IgD-negative memory B cell (primary cell): ENCODE results near the gene RFX5. TPM values are rescaled to one million over a fixed set of nuclear protein-coding genes. Genes with fewer than 3 reads are reported as not detected.
"Not testable (repeated sequence)": the region's sequence is repeated elsewhere in the genome, so short reads cannot be mapped to it uniquely, and the experiment has no call there.

Experiments used
- H3K27ac Mint-ChIP-seq, 3 donors: one replicate each; pipeline ENCODE4 v1.8.0; 2020 to 2022; ENCODE audit warnings: mild to moderate bottlenecking in 3 of 3, mixed read lengths in 3 of 3, moderate library complexity in 1 of 3
- H3K27me3 Mint-ChIP-seq: one replicate; pipeline ENCODE4 v1.8.0; 2021; ENCODE audit warnings: mixed read lengths
- H3K36me3 Mint-ChIP-seq: one replicate; pipeline ENCODE4 v1.8.0; 2020; ENCODE audit warnings: mild to moderate bottlenecking, mixed read lengths
- H3K4me1 Mint-ChIP-seq, 3 donors: one replicate each; pipeline ENCODE4 v1.8.0; 2020 to 2022; ENCODE audit warnings: mixed read lengths in 3 of 3, mild to moderate bottlenecking in 1 of 3
- H3K4me3 Mint-ChIP-seq, 4 donors: one replicate each; pipeline ENCODE4 v1.8.0; 2020 to 2022; ENCODE audit warnings: mild to moderate bottlenecking in 4 of 4, mixed read lengths in 4 of 4, moderate library complexity in 3 of 4
- H3K9me3 Mint-ChIP-seq, 3 donors: one replicate each; pipeline ENCODE4 v1.8.0; 2020 to 2021; ENCODE audit warnings: mixed read lengths in 3 of 3, mild to moderate bottlenecking in 1 of 3
- polyA plus RNA-seq: library from polyadenylated mRNA; unstranded; fragments of 300-500 nt; fragmentation: Illumina TruSeq; gene quantifications from one replicate; pipeline ENCODE4 v1.2.3, GENCODE V29; 2021

The RFX5 gene
- 106 TPM for polyA plus RNA-seq

GRCh38 chr1:151346769-151347522 is at the start of gene RFX5:
RFX5 (minus strand) TSS chr1:151347252; CDS start chr1:151346320, 932 bp downstream.
- H3K9me3 Mint-ChIP-seq, result peaks cover 0 to 3% (median 3%) of the 10 kb centered on the region in 3 donors
- H3K27ac Mint-ChIP-seq, result peak within 1 kb of the TSS; percentile 97 to 99 (median 99)
- no peaks in the 10 kb centered on the region for H3K27me3 Mint-ChIP-seq
- peaks cover 3% of the 10 kb centered on the region for H3K36me3 Mint-ChIP-seq
- H3K4me1 Mint-ChIP-seq, result peaks cover 21 to 30% (median 24%) of the 10 kb centered on the region in 3 donors
- H3K4me3 Mint-ChIP-seq, result peak within 1 kb of the TSS; percentile 93 to 99 (median 96)

GRCh38 chr1:151396265-151396664 is 49.2 kb upstream of the RFX5 start:
- H3K4me3 Mint-ChIP-seq, result peak overlapping the region in 1 of 4 donors; percentile 37
- not testable (repeated sequence) for H3K27ac Mint-ChIP-seq, H3K36me3 Mint-ChIP-seq

GRCh38 chr1:151393583-151393982 is 46.5 kb upstream of the RFX5 start:
- peaks cover 2% of the 10 kb centered on the region for H3K27me3 Mint-ChIP-seq
- no peak overlapping the region for H3K4me3 Mint-ChIP-seq
- no peaks in the 10 kb centered on the region for H3K36me3 Mint-ChIP-seq
- H3K9me3 Mint-ChIP-seq, result peaks cover 0 to 2% (median 0%) of the 10 kb centered on the region in 3 donors
- H3K27ac Mint-ChIP-seq, result peak overlapping the region in 1 of 3 donors; percentile 4
- peaks cover 0 to 2% (median 0%) of the 10 kb centered on the region in 3 donors for H3K4me1 Mint-ChIP-seq

More at GRCh38 chr1:151396265-151396664, 49.2 kb upstream of the RFX5 start:
- H3K9me3 Mint-ChIP-seq, H3K27me3 Mint-ChIP-seq: not testable (repeated sequence)
- peaks cover 0 to 16% (median 9%) of the 10 kb centered on the region in 3 donors for H3K4me1 Mint-ChIP-seq

- no peaks in the 10 kb centered on the region for H3K36me3 Mint-ChIP-seq
- peaks cover 0 to 2% (median 0%) of the 10 kb centered on the region in 3 donors for H3K9me3 Mint-ChIP-seq
- H3K27ac Mint-ChIP-seq, result no peak overlapping the region
- peaks cover 2% of the 10 kb centered on the region for H3K27me3 Mint-ChIP-seq
- H3K4me3 Mint-ChIP-seq, result no peak overlapping the region
- no peaks in the 10 kb centered on the region for H3K4me1 Mint-ChIP-seq
Measured at GRCh38 chr1:151391079-151391563, 44.1 kb upstream of the RFX5 start.

DNA sequence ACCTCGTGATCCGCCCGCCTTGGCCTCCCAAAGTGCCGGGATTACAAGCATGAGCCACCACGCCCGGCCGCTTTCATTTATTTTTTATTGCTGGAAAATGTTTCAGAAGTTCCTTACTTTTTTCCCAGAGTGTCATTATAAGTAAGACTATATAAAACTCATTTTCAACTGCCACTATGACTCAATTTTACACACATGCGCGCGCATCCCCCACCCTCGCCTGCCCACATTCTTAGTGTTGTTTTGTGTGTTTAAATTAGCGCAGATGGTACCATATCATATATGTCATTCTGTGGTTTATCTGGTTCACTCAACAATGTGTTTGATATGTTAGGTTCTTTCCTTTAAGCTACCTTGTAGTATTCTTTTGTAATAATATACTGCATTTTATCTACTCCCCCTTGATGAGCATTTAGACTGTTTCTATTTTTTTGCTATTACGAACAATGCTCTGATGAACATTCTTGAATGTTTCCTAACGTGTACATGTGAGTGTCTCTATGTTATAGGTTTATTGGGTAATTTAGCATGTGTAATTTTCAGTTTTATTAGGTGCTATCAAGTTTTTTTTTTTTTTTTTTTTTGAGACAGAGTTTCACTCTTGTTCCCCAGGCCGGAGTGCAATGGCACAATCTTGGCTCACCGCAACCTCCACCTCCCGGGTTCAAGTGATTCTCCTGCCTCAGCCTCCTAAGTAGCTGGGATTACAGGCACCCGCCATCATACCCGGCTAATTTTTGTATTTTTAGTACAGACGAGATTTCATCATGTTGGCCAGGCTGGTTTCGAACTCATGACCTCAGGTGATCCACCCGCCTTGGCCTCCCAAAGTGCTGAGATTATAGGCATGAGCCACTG is 43.4 kb upstream of the RFX5 start:
- not testable (repeated sequence) for H3K9me3 Mint-ChIP-seq, H3K27me3 Mint-ChIP-seq, H3K36me3 Mint-ChIP-seq, H3K27ac Mint-ChIP-seq, H3K4me1 Mint-ChIP-seq, H3K4me3 Mint-ChIP-seq

DNA sequence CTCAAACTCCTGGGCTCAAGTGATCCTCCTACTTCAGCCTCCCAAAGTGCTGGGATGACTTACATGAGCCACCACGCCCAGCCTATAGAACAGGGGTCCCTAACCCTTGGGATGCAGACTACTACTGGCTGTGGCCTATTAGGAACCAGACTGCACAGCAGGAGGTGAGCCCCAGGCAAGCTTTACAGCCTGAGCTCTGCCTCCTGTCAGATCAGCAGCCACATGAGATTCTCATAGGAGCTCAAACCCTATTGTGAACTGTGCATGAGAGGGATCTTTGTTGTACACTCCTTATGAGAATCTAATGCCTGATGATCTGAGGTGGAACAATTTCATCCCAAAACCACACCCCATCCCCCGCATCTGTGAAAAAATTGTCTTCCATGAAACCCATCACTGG is 39.0 kb upstream of the RFX5 start:
- H3K27ac Mint-ChIP-seq, result no peak overlapping the region
- no peaks in the 10 kb centered on the region for H3K9me3 Mint-ChIP-seq
- no peaks in the 10 kb centered on the region for H3K36me3 Mint-ChIP-seq
- H3K4me3 Mint-ChIP-seq, result no peak overlapping the region
- H3K27me3 Mint-ChIP-seq, result no peaks in the 10 kb centered on the region
- no peaks in the 10 kb centered on the region for H3K4me1 Mint-ChIP-seq

DNA sequence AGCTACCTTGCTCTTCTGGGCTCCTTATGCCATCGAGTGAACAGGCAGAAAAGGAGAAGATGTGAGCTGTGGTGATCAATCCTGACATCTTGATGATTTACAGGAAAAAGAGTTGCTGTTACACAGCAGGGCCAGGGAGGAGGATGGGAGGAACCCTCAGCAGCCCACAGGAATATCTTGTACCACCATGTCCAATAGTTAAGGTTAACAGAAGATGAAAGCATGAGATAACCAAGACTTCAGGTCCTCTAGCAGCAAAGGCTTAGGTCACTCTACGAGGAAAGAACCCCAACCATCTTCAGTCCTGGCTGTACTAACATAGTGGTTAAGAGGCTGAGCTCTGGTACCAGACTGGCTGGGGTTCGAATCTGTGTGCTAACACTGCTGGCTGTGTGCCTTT is 37.5 kb upstream of the RFX5 start:
- no peak overlapping the region for H3K4me3 Mint-ChIP-seq

DNA sequence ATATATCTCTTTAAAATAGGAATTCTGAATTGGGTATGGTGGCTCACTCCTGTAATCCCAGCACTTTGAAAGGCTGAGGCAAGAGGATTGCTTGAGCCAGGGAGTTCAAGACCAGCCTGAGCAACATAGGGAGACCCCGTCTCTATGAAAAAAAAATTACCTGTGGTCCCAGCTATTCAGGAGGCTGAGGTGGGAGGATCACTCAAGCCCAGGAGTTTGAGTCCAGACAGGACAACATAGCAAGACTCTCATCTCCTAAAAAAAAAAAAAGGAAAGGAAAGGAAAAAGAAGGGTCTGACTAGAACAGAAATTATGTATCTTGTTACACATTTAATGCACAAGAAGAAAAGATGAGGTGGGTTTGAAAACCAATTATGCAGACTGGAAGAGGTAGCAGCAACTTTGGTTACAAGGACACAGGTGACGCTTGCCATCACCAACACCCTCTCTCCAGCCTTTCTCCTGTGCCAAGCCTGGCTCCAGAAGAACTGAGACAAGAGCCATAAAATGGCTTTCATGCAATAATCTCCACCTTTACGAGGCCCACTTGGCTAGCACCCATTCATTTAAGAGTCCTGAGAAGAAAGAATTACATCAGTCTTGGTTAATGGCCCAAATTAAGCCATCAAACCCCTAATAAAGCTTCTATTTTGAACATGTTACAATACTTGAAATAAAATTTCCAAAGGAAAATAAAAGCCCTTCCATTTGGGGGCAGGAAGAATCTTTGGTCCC is 30.3 kb upstream of the RFX5 start:
- H3K27me3 Mint-ChIP-seq, result no peaks in the 10 kb centered on the region
- no peak overlapping the region for H3K4me3 Mint-ChIP-seq
- no peaks in the 10 kb centered on the region for H3K36me3 Mint-ChIP-seq
- H3K4me1 Mint-ChIP-seq, result peaks cover 0 to 1% (median 0%) of the 10 kb centered on the region in 3 donors
- no peaks in the 10 kb centered on the region for H3K9me3 Mint-ChIP-seq
- H3K27ac Mint-ChIP-seq, result no peak overlapping the region

More for the DNA sequence above, 37.5 kb upstream of the RFX5 start:
- H3K9me3 Mint-ChIP-seq, result no peaks in the 10 kb centered on the region
- no peaks in the 10 kb centered on the region for H3K4me1 Mint-ChIP-seq
- no peak overlapping the region for H3K27ac Mint-ChIP-seq
- H3K36me3 Mint-ChIP-seq, result no peaks in the 10 kb centered on the region
- no peaks in the 10 kb centered on the region for H3K27me3 Mint-ChIP-seq

DNA sequence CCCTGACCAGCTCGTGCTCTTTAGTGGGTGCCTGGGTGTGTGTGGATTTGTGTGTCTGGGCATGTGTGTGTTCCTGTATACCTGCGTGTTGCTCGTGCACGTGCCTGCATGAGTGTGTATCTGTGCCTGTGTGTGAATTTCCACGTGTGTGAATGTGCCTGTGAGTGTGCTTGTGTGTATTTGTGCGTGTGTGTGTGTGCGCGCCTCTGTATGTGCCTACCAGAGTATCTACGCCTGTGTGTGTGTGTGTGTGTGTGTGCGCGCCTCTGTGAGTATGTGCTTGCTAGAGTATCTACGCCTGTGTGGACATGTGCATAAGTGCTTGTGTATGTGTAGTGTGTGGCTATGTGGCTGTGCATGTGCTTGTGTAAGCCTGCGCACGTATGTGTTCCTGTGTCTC is 26.1 kb upstream of the RFX5 start:
- Mint-ChIP-seq H3K27ac (peak overlapping the region in 1 of 3 donors; percentile 60), H3K27me3 (no peaks in the 10 kb centered on the region), H3K4me1 (peaks cover 0 to 1% (median 0%) of the 10 kb centered on the region in 3 donors), H3K36me3 (no peaks in the 10 kb centered on the region), H3K9me3 (no peaks in the 10 kb centered on the region), H3K4me3 (no peak overlapping the region)

DNA sequence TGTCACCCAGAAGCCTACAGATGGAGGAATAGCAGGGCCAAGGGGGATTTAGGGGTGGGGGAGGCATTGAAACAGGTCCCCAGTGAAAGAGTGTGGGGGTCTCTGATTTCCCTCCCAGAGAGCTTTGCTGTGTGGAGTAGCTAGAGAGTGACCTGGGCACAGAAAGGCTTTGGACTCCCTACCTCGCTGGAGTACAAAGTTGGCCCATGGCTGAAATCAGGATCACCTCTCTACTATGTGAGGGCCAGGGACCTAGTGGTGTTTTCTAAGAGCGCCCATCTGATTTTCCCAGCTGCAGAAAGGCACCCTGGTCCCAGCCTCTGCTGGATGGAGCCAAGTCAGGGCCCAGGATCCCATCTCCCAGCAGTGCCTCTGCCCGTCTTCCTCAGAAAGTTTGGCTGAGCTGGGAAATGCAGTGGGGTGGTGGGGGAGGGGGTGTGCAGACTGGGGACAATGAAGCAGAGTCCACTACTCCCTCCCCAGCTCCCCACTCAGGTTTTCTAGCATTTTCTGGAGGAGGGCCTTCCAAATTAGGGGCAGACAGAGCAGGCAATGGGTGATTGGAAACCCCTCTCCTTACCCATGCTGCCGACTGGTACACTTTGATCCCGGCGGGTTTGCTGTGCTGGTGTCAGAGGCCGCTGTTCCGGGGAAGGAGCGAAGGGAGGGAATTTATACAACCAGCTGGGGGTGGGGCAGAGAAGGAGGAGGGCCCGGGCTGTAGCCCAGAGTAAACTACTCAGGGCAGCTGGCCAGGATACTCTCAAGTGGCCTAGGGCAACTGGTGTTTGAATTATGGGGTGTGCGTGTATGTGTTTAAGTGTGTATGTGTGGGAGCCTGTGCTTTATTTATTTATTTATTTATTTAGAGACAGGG is 25.2 kb upstream of the RFX5 start, which contains the start of gene SELENBP1:
TSS of gene SELENBP1 (minus strand) at position 648 of the 877 bp plus-strand sequence. CDS start at position 584, 64 bp downstream.
- H3K4me3 Mint-ChIP-seq, result no peak within 1 kb of the TSS
- no peaks in the 10 kb centered on the region for H3K9me3 Mint-ChIP-seq
- peaks cover 0 to 3% (median 0%) of the 10 kb centered on the region in 3 donors for H3K4me1 Mint-ChIP-seq
- H3K27ac Mint-ChIP-seq, result peak within 1 kb of the TSS in 1 of 3 donors; percentile 60
- H3K36me3 Mint-ChIP-seq, result no peaks in the 10 kb centered on the region
- H3K27me3 Mint-ChIP-seq, result no peaks in the 10 kb centered on the region

DNA sequence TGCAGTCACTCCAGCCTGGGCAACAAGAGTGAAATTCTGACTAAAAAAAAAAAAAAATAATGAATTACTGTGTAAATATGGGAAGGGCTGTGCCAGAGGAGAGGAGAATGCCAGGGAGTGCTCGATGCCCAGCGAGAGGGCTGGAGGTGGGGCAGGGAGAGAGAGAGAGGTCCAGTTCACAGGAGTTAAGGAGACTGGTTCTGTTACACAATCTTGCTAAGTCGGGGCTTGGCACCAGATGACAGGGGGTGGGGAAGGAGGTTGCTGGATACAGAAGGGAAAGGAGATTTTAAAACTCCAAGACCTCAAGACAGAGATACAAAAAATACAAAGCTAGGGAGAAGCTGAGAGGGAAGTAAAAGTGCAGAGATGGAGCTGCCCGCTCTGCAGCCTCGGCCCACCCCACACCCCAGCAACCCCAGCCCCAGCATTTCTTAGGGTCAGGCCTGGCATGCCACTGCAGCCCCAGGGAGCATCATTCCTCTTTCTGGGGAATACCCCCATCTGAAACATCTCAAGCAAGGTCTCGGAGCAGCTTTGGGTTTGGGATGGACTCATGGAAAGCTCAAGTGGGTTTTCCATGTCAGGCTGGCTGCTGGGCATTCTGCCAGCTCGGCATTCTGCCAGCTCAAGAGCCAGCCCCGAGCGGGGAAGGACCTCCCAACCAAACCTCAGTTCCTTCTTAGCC is 24.5 kb upstream of the RFX5 start:
- Mint-ChIP-seq H3K4me1 (peaks cover 0 to 3% (median 0%) of the 10 kb centered on the region in 3 donors), H3K36me3 (no peaks in the 10 kb centered on the region), H3K9me3 (no peaks in the 10 kb centered on the region), H3K27ac (no peak overlapping the region), H3K4me3 (no peak overlapping the region), H3K27me3 (no peaks in the 10 kb centered on the region)

DNA sequence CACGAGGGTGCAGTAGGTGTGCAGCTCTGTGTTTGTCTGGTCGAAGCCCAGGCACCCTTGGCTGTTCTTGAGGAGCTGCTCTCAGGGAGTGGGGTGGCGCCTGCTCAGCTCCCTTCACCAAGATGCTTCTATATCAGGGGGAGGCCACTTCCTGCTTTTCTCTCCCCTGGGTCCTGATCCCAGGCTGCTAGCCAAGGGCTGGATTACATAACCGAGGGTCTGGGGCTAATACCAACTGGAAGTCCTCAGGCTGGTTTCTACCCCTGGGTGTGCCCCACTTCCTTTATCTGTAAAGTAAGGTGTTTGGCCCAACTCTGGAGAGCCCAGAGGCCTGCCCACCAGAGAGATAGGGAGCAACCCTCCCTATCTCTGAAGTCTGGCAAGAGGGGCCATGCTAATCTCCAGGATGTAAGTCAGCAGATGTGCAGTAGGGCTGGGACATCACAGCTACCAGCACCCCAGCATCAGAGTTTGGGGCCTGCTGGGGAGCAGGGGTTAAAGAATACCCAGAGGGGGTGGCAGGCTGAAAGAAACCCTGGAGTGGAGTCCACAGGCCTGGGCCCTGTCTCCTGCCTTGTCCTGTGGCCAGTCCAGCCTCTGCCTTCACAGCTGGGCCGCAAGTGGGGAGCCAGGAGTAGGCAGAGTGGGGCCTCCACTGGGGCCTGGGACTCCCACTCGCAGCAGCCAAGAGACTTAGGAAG is 23.3 kb upstream of the RFX5 start:
- no peak overlapping the region for H3K27ac Mint-ChIP-seq
- peaks cover 0 to 2% (median 0%) of the 10 kb centered on the region in 3 donors for H3K4me1 Mint-ChIP-seq
- H3K27me3 Mint-ChIP-seq, result no peaks in the 10 kb centered on the region
- no peaks in the 10 kb centered on the region for H3K36me3 Mint-ChIP-seq
- no peak overlapping the region for H3K4me3 Mint-ChIP-seq
- H3K9me3 Mint-ChIP-seq, result no peaks in the 10 kb centered on the region

- Mint-ChIP-seq H3K36me3 (no peaks in the 10 kb centered on the region), H3K9me3 (no peaks in the 10 kb centered on the region), H3K4me3 (no peak overlapping the region), H3K27me3 (no peaks in the 10 kb centered on the region), H3K27ac (no peak overlapping the region), H3K4me1 (peaks cover 0 to 2% (median 0%) of the 10 kb centered on the region in 3 donors)
Measured at GRCh38 chr1:151369621-151370048, 22.6 kb upstream of the RFX5 start.
